ENCODE measurements around the gene BCAS3. TPM values are rescaled to one million over a fixed set of nuclear protein-coding genes. Genes with fewer than 3 reads are reported as not detected.

Gene BCAS3
- total RNA-seq, 1 experiment from 2014 or later: 26.3 TPM

- TF ChIP-seq TCF7L2 (IDR thresholded peaks at IDR 0.05; ENCODE audit: borderline replicate concordance, extremely low read depth, insufficient read depth, insufficient read length): no peak
- no peak for TF ChIP-seq EGR1 (IDR thresholded peaks at IDR 0.05; ENCODE audit: low read depth)
- TF ChIP-seq ZNF274 (IDR thresholded peaks at IDR 0.05; ENCODE audit: low read depth, low read length): no peak
- no peak for TF ChIP-seq CTCF (IDR thresholded peaks at IDR 0.05 in 2 of 3, conservative IDR thresholded peaks at IDR 0.05 in 1 of 3; ENCODE audit: borderline replicate concordance in 1 of 3, insufficient read depth in 1 of 3, low read depth in 2 of 3, low read length in 2 of 3)
- no peak for TF ChIP-seq POLR2AphosphoS5 (IDR thresholded peaks at IDR 0.05; ENCODE audit: low read depth, low read length)
- TF ChIP-seq SIN3A (IDR thresholded peaks at IDR 0.05; ENCODE audit: low read depth): no peak
- no peak for TF ChIP-seq EZH2 (IDR thresholded peaks at IDR 0.05)
- no peak for TF ChIP-seq ZFX (IDR thresholded peaks at IDR 0.05)
- no peak for TF ChIP-seq ATF3 (IDR thresholded peaks at IDR 0.05)
- Histone ChIP-seq H3K9ac (ENCODE audit: low read length) (no peak overlapping the region), H3K36me3 (ENCODE audit: control insufficient read depth in 1 of 2, insufficient read depth in 2 of 2, low read length in 2 of 2) (no peaks in the 10 kb centered on the region), H3K9me2 (ENCODE audit: insufficient read depth) (no peaks in the 10 kb centered on the region), H3K27ac (ENCODE audit: low read depth, low read length) (no peak overlapping the region), H4K20me1 (ENCODE audit: insufficient read depth) (no peaks in the 10 kb centered on the region), H3K79me2 (ENCODE audit: insufficient read depth, low read length) (no peaks in the 10 kb centered on the region), H3K4me3 (replicated peaks in 1 of 2; ENCODE audit: low read depth in 1 of 2, low read length in 2 of 2) (no peak overlapping the region), H2AFZ (ENCODE audit: low read depth, low read length, poor library complexity, severe bottlenecking) (no peak overlapping the region), H3K27me3 (ENCODE audit: insufficient read depth, low read length) (no peaks in the 10 kb centered on the region), H3K9me3 (ENCODE audit: control insufficient read depth in 1 of 2, insufficient read depth in 1 of 2, low read depth in 1 of 2, low read length in 2 of 2) (0 out of 4 replicates have a peak, but pooled peaks cover 0 to 5% of the 10 kb centered on the region in 2 experiments), H3K4me1 (ENCODE audit: control insufficient read depth in 1 of 2, insufficient read depth in 2 of 2, low read length in 2 of 2) (no peaks in the 10 kb centered on the region), H3K4me2 (ENCODE audit: low read length) (no peak overlapping the region)
- ATAC-seq (no peak), DNase-seq (ENCODE audit: low read depth, low spot score) (no peak)
- no TSS peak for BruUV-seq (replicated peaks)
- intact Hi-C loops (cut with micrococcal nuclease): no loop called here
- CTCF ChIA-PET: no interaction called here
- RAD21 ChIA-PET (ENCODE audit: low non-redundant PET in 1 of 2, low total read pairs in 2 of 2, uncharacterized antibody in 2 of 2, unreplicated experiment in 2 of 2): no interaction called here
- POLR2A ChIA-PET: no interaction called here
Observed at GRCh38 chr17:61238455-61238933, 560.8 kb downstream of the BCAS3 start.

All from HCT116 (cell line).